ENCODE data around the gene GIMAP8. TPM values are rescaled to one million over a fixed set of nuclear protein-coding genes. Genes with fewer than 3 reads are reported as not detected.

Gene GIMAP8
- total RNA-seq, 1 experiment from 2014 or later = not detected

- H3K36me3 Mint-ChIP-seq (ENCODE audit: insufficient read depth in 1 of 3, low read depth in 3 of 3) = peaks cover 14 to 36% (median 36%) of the 10 kb centered on the region in 3 experiments
- peak overlapping the region; percentile 62 for H3K4me2 ChIP-seq (ENCODE audit: insufficient read depth, insufficient read length, low read length)
- no peaks in the 10 kb centered on the region for H3K27me3 ChIP-seq (ENCODE audit: insufficient read depth, low read length)
- H3K9me3 ChIP-seq (ENCODE audit: control insufficient read depth, low read depth, low read length) = no peaks in the 10 kb centered on the region
- no peak overlapping the region for H3T11ph ChIP-seq (ENCODE audit: low read length)
- peak overlapping the region; percentile 73 to 92 for H3K4me3 Mint-ChIP-seq
- H3K27ac ChIP-seq (ENCODE audit: insufficient read length, low read depth, low read length) = no peak overlapping the region
- no peaks in the 10 kb centered on the region; the same call in 1 of the 2 replicates for H3K27me3 Mint-ChIP-seq (ENCODE audit: low read depth)
- no peak overlapping the region for H4K91ac ChIP-seq (ENCODE audit: insufficient read length, low read depth, low read length)
- no CpG with 5 or more reads among the region's 10 CpGs for WGBS (ENCODE audit: extremely low coverage, insufficient read length, low lambda C conversion rate)
- H2AK5ac ChIP-seq (ENCODE audit: insufficient read length, low read length) = no peak overlapping the region
- no peak overlapping the region for H3K4ac ChIP-seq (ENCODE audit: low read depth, low read length)
- H3K27ac Mint-ChIP-seq = peak overlapping the region; percentile 38 to 95 (median 93); a peak in 6 of 7 replicates
- H2AFZ ChIP-seq (ENCODE audit: low read length) = no peak overlapping the region
- no peaks in the 10 kb centered on the region for H3K79me1 ChIP-seq (ENCODE audit: insufficient read depth, low read depth, low read length, poor library complexity, severe bottlenecking)
- peaks cover 8% of the 10 kb centered on the region for H3K23me2 ChIP-seq (ENCODE audit: insufficient read length, low read depth, low read length, poor library complexity, severe bottlenecking)
- H2BK12ac ChIP-seq (ENCODE audit: insufficient read length, low read depth, low read length) = no peak overlapping the region
- no peak for TF ChIP-seq CTCF (conservative IDR thresholded peaks at IDR 0.05)
- no peak overlapping the region for H2BK5ac ChIP-seq (ENCODE audit: insufficient read length, low read length)
- no peak overlapping the region for H4K8ac ChIP-seq (replicated peaks; ENCODE audit: insufficient read length, low read depth, low read length)
- H3K9ac ChIP-seq (ENCODE audit: extremely low read depth, insufficient read length, low read length) = no peak overlapping the region
- no peaks in the 10 kb centered on the region for H3K9me3 Mint-ChIP-seq
- H4K20me1 ChIP-seq (ENCODE audit: control insufficient read depth, insufficient read depth, insufficient read length) = no peaks in the 10 kb centered on the region
- no peak overlapping the region for H3K23ac ChIP-seq (ENCODE audit: insufficient read length, low read depth, low read length)
- no peak overlapping the region for H2BK120ac ChIP-seq (ENCODE audit: low read depth, low read length, poor library complexity, severe bottlenecking)
- no peak overlapping the region for H2BK20ac ChIP-seq (ENCODE audit: low read depth, low read length, poor library complexity, severe bottlenecking)
- no peak overlapping the region for H3K56ac ChIP-seq (ENCODE audit: insufficient read length, low read depth, low read length)
- H3K4me1 ChIP-seq (ENCODE audit: insufficient read depth, low read length) = peaks cover 23% of the 10 kb centered on the region; the same call in 1 of the 2 replicates
- H2BK15ac ChIP-seq (ENCODE audit: low read depth, low read length) = no peak overlapping the region
- DNase-seq = no peak
- peaks cover 48% of the 10 kb centered on the region in 2 experiments for H3K4me1 Mint-ChIP-seq
- H3K79me2 ChIP-seq (ENCODE audit: insufficient read depth, low read length) = no peaks in the 10 kb centered on the region
- H3K14ac ChIP-seq (ENCODE audit: insufficient read depth, low read length) = no peak overlapping the region
- no peak overlapping the region for H4K5ac ChIP-seq (ENCODE audit: insufficient read length, low read depth, low read length)
- H3K18ac ChIP-seq (ENCODE audit: insufficient read length, low read depth, low read length) = peak overlapping the region; percentile 36
Measured at GRCh38 chr7:150406567-150407421, 43.6 kb upstream of the GIMAP8 start.

Data from H9 (cell line).